HCT116 (cell line): ENCODE data around the gene KCNK4. TPM values are rescaled to one million over a fixed set of nuclear protein-coding genes. Genes with fewer than 3 reads are reported as not detected.
A peak's percentile ranks its signal among the peaks of the same experiment; 100 is the strongest.

Source experiments
- ATAC-seq: fragments of 200-7000 bp; cut with Tn5 transposase; 2 replicates; pipeline ENCODE4 v1.9.1; 2020; ENCODE audit warnings: mild to moderate bottlenecking, moderate library complexity
- BruUV-seq: library from RNA; stranded (reverse); fragments of 400-500 nt; replicated peaks from 2 replicates; lab custom pipeline; 2021; lab: Mats Ljungman, UMichigan
- CTCF ChIA-PET: fragments of 300-600 bp; sonication (Branson Sonifier 250); formaldehyde crosslinking; loops from one replicate; lab custom pipeline; 2021; ENCODE audit warnings: antibody characterized with exemption; lab: Charles Lee
- POLR2A ChIA-PET: fragments of 300-600, 350-600 bp; sonication (Branson Sonifier 250); formaldehyde crosslinking; loops from one replicate; lab custom pipeline; 2021; ENCODE audit warnings: antibody characterized with exemption; lab: Charles Lee
- RAD21 ChIA-PET, 2 experiments: fragments of 300-600 bp; sonication (Branson Sonifier 250); formaldehyde crosslinking; loops; one replicate each; lab custom pipeline; 2023; ENCODE audit warnings: low total read pairs in 2 of 2; ENCODE audit not compliant: uncharacterized antibody in 2 of 2, unreplicated experiment in 2 of 2, low non-redundant PET in 1 of 2; lab: Charles Lee
- DNase-seq: peaks from one replicate; pipeline ENCODE4 v3.0.0-alpha.2; 2010; ENCODE audit warnings: low read depth, low spot score
- H2AFZ ChIP-seq: fragments of 200-600 bp; shearing (Covaris generic), sonication (generic); 2 replicates; pipeline ENCODE4 v1.6.1; 2017; ENCODE audit warnings: low read depth, mixed run types, mixed read lengths, antibody characterized with exemption, low read length; ENCODE audit not compliant: poor library complexity, severe bottlenecking
- H3K27ac ChIP-seq: 2 replicates; pipeline ENCODE4 v1.5.1; 2012; ENCODE audit warnings: low read depth, low read length
- H3K27me3 ChIP-seq: fragments of 200-600 bp; sonication (generic); 2 replicates; pipeline ENCODE4 v1.6.1; 2016; ENCODE audit warnings: mixed run types, low read length, mixed read lengths; ENCODE audit not compliant: insufficient read depth
- H3K36me3 ChIP-seq, 2 experiments: fragments of 200-500 bp in 1 of 2; fragments of 200-600 bp in 1 of 2; sonication (Bioruptor generic) in 1 of 2; sonication (generic) in 1 of 2; 2 replicates each; pipeline versions ENCODE4 v1.5.1 to v1.6.1; 2014 to 2016; ENCODE audit warnings: low read length in 2 of 2, inconsistent platforms in 1 of 2, mixed read lengths in 1 of 2, mixed run types in 1 of 2; ENCODE audit not compliant: insufficient read depth in 2 of 2, control insufficient read depth in 1 of 2
- H3K4me1 ChIP-seq, 2 experiments: fragments of 200-600 bp in 1 of 2; sonication (generic) in 1 of 2; 2 replicates each; pipeline versions ENCODE4 v1.5.1 to v1.6.1; 2012 to 2017; ENCODE audit warnings: low read length in 2 of 2, inconsistent platforms in 1 of 2, mild to moderate bottlenecking in 1 of 2, mixed read lengths in 1 of 2, mixed run types in 1 of 2, moderate library complexity in 1 of 2; ENCODE audit not compliant: insufficient read depth in 2 of 2, control insufficient read depth in 1 of 2
- H3K4me2 ChIP-seq: fragments of 200-600 bp; sonication (generic); 2 replicates; pipeline ENCODE4 v1.6.1; 2017; ENCODE audit warnings: mixed run types, low read length, mixed read lengths
- H3K4me3 ChIP-seq, 2 experiments: fragments of 200-600 bp in 1 of 2; sonication (generic) in 1 of 2; replicated peaks in 1 of 2; 2 replicates each; pipeline ENCODE4 v1.5.1; 2011 to 2016; ENCODE audit warnings: low read length in 2 of 2, control low read depth in 1 of 2, low read depth in 1 of 2, mild to moderate bottlenecking in 1 of 2, mixed read lengths in 1 of 2, mixed run types in 1 of 2
- H3K79me2 ChIP-seq: fragments of 200-600 bp; sonication (generic); 2 replicates; pipeline ENCODE4 v1.6.1; 2017; ENCODE audit warnings: mild to moderate bottlenecking, mixed run types, low read length, moderate library complexity, mixed read lengths; ENCODE audit not compliant: insufficient read depth
- H3K9ac ChIP-seq: fragments of 200-600 bp; sonication (generic); 2 replicates; pipeline ENCODE4 v1.6.1; 2016; ENCODE audit warnings: low read length, mixed read lengths
- H3K9me2 ChIP-seq: fragments of 200-600 bp; sonication (generic), shearing (Covaris generic); 2 replicates; pipeline ENCODE4 v1.6.1; 2017; ENCODE audit warnings: mixed run types, mild to moderate bottlenecking, moderate library complexity; ENCODE audit not compliant: insufficient read depth
- H3K9me3 ChIP-seq, 2 experiments: fragments of 200-500 bp in 1 of 2; fragments of 200-600 bp in 1 of 2; sonication (Bioruptor generic) in 1 of 2; sonication (generic) in 1 of 2; 2 replicates each; pipeline ENCODE4 v1.6.1; 2014 to 2017; ENCODE audit warnings: low read length in 2 of 2, mixed read lengths in 2 of 2, inconsistent platforms in 1 of 2, low read depth in 1 of 2, mild to moderate bottlenecking in 1 of 2, mixed run types in 1 of 2, moderate library complexity in 1 of 2; ENCODE audit not compliant: control insufficient read depth in 1 of 2, insufficient read depth in 1 of 2
- H4K20me1 ChIP-seq: fragments of 200-600 bp; sonication (generic), shearing (Covaris generic); 2 replicates; pipeline ENCODE4 v1.6.1; 2017; ENCODE audit warnings: mixed run types, mild to moderate bottlenecking, moderate library complexity; ENCODE audit not compliant: insufficient read depth
- CBX3 ChIP-seq: IDR thresholded peaks from 2 replicates; pipeline ENCODE4 v1.6.1; 2012; ENCODE audit warnings: low read depth
- ELF1 ChIP-seq: IDR thresholded peaks from 2 replicates; pipeline ENCODE4 v1.6.1; 2012; ENCODE audit warnings: low read depth, borderline replicate concordance
- EZH2 ChIP-seq: fragments of 200-600 bp; sonication (generic); IDR thresholded peaks from 2 replicates; pipeline ENCODE4 v1.6.1; 2017; ENCODE audit warnings: antibody characterized with exemption, mixed run types
- POLR2AphosphoS5 ChIP-seq: IDR thresholded peaks from 2 replicates; pipeline ENCODE4 v1.6.1; 2011; ENCODE audit warnings: mild to moderate bottlenecking, low read depth, low read length, moderate library complexity
- ZFX ChIP-seq: fragments of 450-650 bp; IDR thresholded peaks from 2 replicates; pipeline ENCODE4 v1.6.1; 2017
- intact Hi-C: fragments of 100-400 bp; cut with micrococcal nuclease; formaldehyde crosslinking; loops from 2 replicates; pipeline ENCODE4 v1.10.0; 2022
- total RNA-seq: library from RNA; stranded (reverse); gene quantifications from one replicate; pipeline ENCODE4 v1.2.1, GENCODE V29; 2021; ENCODE audit not compliant: unreplicated experiment
- TF ChIP-seq, protein P1 (sequence below): IDR thresholded peaks from 2 replicates; pipeline ENCODE4 v1.6.1; 2012
- TF ChIP-seq, protein P2 (sequence below), 3 experiments: fragments of 200-600 bp in 1 of 3; sonication (generic) in 1 of 3; IDR thresholded peaks in 2 of 3; conservative IDR thresholded peaks in 1 of 3; 2 replicates each; pipeline ENCODE4 v1.5.1; 2012 to 2017; ENCODE audit warnings: low read depth in 2 of 3, low read length in 2 of 3, antibody characterized with exemption in 1 of 3, borderline replicate concordance in 1 of 3, control low read depth in 1 of 3, mild to moderate bottlenecking in 1 of 3, mixed read lengths in 1 of 3, mixed run types in 1 of 3, moderate library complexity in 1 of 3; ENCODE audit not compliant: insufficient read depth in 1 of 3

The KCNK4 gene
- total RNA-seq, 1 experiment from 2014 or later = not detected

DNA sequence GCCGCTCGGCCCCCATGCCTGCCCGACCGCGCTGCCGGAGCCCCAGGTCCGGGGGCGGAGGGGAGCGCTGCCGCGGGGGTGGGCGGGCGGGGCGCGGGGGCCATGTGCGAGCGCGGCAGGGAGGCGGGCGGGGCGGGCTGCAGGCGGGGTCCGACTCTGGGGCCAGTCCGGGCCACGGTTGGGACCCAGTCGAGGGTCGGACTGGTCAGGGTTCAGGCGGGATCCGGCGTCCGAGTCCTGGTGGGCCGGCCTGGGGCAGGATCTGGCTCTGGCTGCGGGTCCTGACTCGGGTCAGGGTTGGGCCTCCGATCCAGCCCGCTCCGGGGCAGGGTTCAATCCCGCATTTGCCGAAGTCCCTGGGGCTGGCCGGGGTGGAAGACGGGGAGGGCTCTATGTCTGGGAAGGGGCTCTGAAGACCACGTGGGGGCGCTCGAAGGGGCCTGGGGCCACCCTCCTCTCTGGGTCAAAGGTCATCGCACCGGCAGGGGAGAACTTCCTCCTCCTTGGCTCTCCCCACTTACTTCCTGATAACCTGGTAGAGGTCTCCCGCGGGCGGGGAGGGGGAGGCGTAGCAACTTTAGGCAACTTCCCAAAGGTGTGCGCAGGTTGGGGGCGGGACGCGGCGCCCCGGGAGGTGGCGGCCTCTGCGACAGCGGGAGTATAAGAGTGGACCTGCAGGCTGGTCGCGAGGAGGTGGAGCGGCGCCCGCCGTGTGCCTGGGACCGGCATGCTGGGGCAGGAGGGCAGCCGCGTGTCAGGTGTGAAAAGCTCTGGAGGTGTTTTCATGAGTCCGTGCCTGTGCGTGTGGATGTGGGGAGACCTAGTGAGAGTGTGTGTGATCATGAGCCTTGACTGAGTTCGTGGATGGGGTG is 14.8 kb downstream of the KCNK4 start (continued):
- TF ChIP-seq ELF1 (no peak), ZFX (peak; percentile 41; the same call in 1 of the 2 replicates)

DNA sequence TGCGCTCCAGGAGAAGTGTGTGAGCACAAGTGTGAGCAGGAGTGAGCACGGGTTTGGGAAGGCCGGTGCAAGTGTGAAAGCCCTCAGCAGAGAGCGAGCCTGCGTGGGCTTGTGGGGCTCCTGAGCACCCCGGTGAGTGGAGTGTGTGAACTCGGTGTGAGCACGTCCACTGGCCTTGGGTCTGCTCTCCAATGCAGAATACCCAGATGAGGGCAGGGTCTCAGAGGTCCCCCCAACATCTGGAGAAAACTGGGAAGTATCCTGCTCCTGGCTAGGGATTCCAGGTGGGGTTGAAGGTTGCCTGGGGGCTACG is 15.4 kb downstream of the KCNK4 start:
- H3K27ac ChIP-seq = peak overlapping the region; percentile 96
- peak overlapping the region; percentile 92 for H3K9ac ChIP-seq
- no peak for ATAC-seq
- RAD21 ChIA-PET = no interaction called here
- H4K20me1 ChIP-seq = no peaks in the 10 kb centered on the region
- H2AFZ ChIP-seq = no peak overlapping the region
- intact Hi-C loops = loop anchor here (5.0 kb wide), 1 partner anchor 36 kb away; the partner anchor contains the start of gene CCDC88B
- peak overlapping the region; percentile 67 to 81 for H3K4me3 ChIP-seq
- POLR2A ChIA-PET = interaction anchor here (0.7 to 5.5 kb wide), 3 partner anchors 11 to 66 kb away, joined by 3 to 30 read pairs (median 4); partner anchors contain the start of genes PRDX5 and TRMT112
- H3K36me3 ChIP-seq = peaks cover 0 to 8% of the 10 kb centered on the region in 2 experiments; a peak in 1 of 4 replicates
- H3K79me2 ChIP-seq = peaks cover 37% of the 10 kb centered on the region
- CTCF ChIA-PET = interaction anchor here (1.0 to 1.6 kb wide), 2 partner anchors 11 to 25 kb away, joined by 3 to 5 read pairs; partner anchors contain the start of genes PRDX5 and TRMT112
- peaks cover 12 to 42% of the 10 kb centered on the region in 2 experiments; a peak in 3 of 4 replicates for H3K4me1 ChIP-seq
- H3K27me3 ChIP-seq = no peaks in the 10 kb centered on the region
- H3K9me3 ChIP-seq = no peaks in the 10 kb centered on the region
- H3K4me2 ChIP-seq = peak overlapping the region; percentile 98
- no peaks in the 10 kb centered on the region for H3K9me2 ChIP-seq
- TF ChIP-seq, protein P1, sequence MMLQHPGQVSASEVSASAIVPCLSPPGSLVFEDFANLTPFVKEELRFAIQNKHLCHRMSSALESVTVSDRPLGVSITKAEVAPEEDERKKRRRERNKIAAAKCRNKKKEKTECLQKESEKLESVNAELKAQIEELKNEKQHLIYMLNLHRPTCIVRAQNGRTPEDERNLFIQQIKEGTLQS = no peak
- TF ChIP-seq, protein P2, sequence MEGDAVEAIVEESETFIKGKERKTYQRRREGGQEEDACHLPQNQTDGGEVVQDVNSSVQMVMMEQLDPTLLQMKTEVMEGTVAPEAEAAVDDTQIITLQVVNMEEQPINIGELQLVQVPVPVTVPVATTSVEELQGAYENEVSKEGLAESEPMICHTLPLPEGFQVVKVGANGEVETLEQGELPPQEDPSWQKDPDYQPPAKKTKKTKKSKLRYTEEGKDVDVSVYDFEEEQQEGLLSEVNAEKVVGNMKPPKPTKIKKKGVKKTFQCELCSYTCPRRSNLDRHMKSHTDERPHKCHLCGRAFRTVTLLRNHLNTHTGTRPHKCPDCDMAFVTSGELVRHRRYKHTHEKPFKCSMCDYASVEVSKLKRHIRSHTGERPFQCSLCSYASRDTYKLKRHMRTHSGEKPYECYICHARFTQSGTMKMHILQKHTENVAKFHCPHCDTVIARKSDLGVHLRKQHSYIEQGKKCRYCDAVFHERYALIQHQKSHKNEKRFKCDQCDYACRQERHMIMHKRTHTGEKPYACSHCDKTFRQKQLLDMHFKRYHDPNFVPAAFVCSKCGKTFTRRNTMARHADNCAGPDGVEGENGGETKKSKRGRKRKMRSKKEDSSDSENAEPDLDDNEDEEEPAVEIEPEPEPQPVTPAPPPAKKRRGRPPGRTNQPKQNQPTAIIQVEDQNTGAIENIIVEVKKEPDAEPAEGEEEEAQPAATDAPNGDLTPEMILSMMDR (IDR thresholded peaks at IDR 0.05 in 2 of 3, conservative IDR thresholded peaks at IDR 0.05 in 1 of 3; ENCODE audit: borderline replicate concordance in 1 of 3, insufficient read depth in 1 of 3, low read depth in 2 of 3, low read length in 2 of 3) = no peak
- TF ChIP-seq EZH2 (no peak), POLR2AphosphoS5 (no peak), CBX3 (no peak)
- DNase-seq = no peak
- TSS peak; percentile 73 for BruUV-seq
